Vagina (tissue), 2 donors: ENCODE results near the gene B3GAT2. TPM values are rescaled to one million over a fixed set of nuclear protein-coding genes. Genes with fewer than 3 reads are reported as not detected.

Experiments used
- DNase-seq, 2 donors: peaks; one replicate each; pipeline ENCODE4 v3.0.0-alpha.2; 2017; ENCODE audit errors: extremely low spot score in 2 of 2
- H3K27ac ChIP-seq: fragments of 200-600 bp; sonication (generic); one replicate; pipeline ENCODE4 v1.5.1; 2019
- H3K27me3 ChIP-seq: fragments of 200-600 bp; sonication (generic); one replicate; pipeline ENCODE4 v1.5.1; 2019
- H3K36me3 ChIP-seq, 2 donors: fragments of 200-600 bp; sonication (generic); one replicate each; pipeline ENCODE4 v1.5.1; 2017 to 2019
- H3K4me1 ChIP-seq: fragments of 200-600 bp; sonication (generic); one replicate; pipeline ENCODE4 v1.5.1; 2019
- H3K4me3 ChIP-seq, 2 donors: fragments of 200-600 bp; sonication (generic); 1 replicate in 1 of 2; 2 replicates in 1 of 2; pipeline ENCODE4 v1.5.1; 2016 to 2019
- H3K9me3 ChIP-seq: fragments of 200-600 bp; sonication (generic); one replicate; pipeline ENCODE4 v1.5.1; 2019
- POLR2A ChIP-seq, 2 donors: fragments of 450-650 bp; IDR thresholded peaks; one replicate each; pipeline ENCODE4 v1.6.1; 2017; ENCODE audit warnings: antibody characterized with exemption in 2 of 2, mild to moderate bottlenecking in 2 of 2, moderate library complexity in 2 of 2
- POLR2AphosphoS5 ChIP-seq, 2 donors: sonication (generic); formaldehyde crosslinking; IDR thresholded peaks; one replicate each; pipeline ENCODE4 v1.9.0; 2017; ENCODE audit warnings: antibody characterized with exemption in 2 of 2, mild to moderate bottlenecking in 2 of 2, low read depth in 1 of 2; ENCODE audit not compliant: insufficient read depth in 1 of 2
- intact Hi-C: fragments of 100-400 bp; cut with DNase I; formaldehyde crosslinking; loops from one replicate; pipeline ENCODE4 v1.15.1; 2023
- total RNA-seq: library from RNA; depleted of rRNA; stranded (reverse); fragments of >200 nt; gene quantifications from one replicate; pipeline ENCODE4 v1.2.3, GENCODE V29; 2016
- TF ChIP-seq, protein P1 (sequence below), 3 experiments: fragments of 450-650 bp in 2 of 3; fragments of 200-600 bp in 1 of 3; sonication (generic) in 1 of 3; IDR thresholded peaks; one replicate each; pipeline ENCODE4 v1.5.1; 2017 to 2019; ENCODE audit warnings: antibody characterized with exemption in 3 of 3, mild to moderate bottlenecking in 2 of 3, moderate library complexity in 2 of 3

B3GAT2 gene
- total RNA-seq, 1 donor from 2014 or later: not detected

DNA sequence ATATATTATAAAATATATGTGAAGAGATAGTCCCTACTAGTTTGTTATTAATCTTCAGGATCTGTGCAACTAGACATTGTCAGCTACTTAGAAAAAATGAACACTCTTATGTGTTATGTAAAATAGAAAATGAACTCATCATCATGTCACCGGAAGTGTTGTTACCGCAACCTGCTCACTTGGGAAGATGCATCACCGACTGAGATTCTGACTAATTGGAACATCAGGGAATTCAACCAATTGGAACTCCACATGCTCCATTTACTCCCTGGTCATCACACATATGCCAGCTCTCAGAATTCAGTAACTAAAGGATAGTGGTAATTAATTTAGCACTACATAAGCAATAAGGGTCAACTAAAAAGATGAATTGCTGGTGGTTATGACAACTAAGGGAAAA is 16.7 kb upstream of the B3GAT2 start:
- Histone ChIP-seq H3K36me3 (no peaks in the 10 kb centered on the region), H3K9me3 (no peaks in the 10 kb centered on the region), H3K27ac (no peak overlapping the region), H3K4me1 (no peaks in the 10 kb centered on the region), H3K27me3 (no peaks in the 10 kb centered on the region), H3K4me3 (no peak overlapping the region)
- TF ChIP-seq POLR2A (IDR thresholded peaks at IDR 0.05) (no peak), POLR2AphosphoS5 (IDR thresholded peaks at IDR 0.05; ENCODE audit: insufficient read depth in 1 of 2, low read depth in 1 of 2) (no peak)
- TF ChIP-seq, protein P1, sequence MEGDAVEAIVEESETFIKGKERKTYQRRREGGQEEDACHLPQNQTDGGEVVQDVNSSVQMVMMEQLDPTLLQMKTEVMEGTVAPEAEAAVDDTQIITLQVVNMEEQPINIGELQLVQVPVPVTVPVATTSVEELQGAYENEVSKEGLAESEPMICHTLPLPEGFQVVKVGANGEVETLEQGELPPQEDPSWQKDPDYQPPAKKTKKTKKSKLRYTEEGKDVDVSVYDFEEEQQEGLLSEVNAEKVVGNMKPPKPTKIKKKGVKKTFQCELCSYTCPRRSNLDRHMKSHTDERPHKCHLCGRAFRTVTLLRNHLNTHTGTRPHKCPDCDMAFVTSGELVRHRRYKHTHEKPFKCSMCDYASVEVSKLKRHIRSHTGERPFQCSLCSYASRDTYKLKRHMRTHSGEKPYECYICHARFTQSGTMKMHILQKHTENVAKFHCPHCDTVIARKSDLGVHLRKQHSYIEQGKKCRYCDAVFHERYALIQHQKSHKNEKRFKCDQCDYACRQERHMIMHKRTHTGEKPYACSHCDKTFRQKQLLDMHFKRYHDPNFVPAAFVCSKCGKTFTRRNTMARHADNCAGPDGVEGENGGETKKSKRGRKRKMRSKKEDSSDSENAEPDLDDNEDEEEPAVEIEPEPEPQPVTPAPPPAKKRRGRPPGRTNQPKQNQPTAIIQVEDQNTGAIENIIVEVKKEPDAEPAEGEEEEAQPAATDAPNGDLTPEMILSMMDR (IDR thresholded peaks at IDR 0.05): no peak
- intact Hi-C loops: no loop called here
- DNase-seq: no peak

DNA sequence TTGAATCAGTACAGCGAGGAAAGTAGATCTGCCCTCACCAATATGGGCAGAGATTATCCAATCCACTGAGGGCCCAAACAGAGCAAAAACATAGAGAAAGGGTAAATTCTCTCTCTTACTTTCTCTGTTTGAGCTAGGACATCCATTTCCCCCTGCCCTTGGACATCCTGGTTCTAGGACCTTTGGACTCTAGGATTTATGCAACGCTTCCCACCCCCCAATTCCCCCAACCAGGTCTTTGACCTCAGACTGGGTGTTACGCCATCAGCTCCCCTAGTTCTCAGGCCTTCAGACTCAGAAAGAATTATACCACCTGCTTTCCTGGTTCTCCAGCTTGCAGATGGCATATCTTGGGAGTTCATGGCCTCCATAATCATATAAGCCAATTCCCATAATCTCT is 10.2 kb upstream of the B3GAT2 start:
- no peak overlapping the region for H3K27ac ChIP-seq
- no peaks in the 10 kb centered on the region for H3K4me1 ChIP-seq
- intact Hi-C loops: no loop called here
- H3K36me3 ChIP-seq: no peaks in the 10 kb centered on the region
- no peak for TF ChIP-seq POLR2A (IDR thresholded peaks at IDR 0.05)
- TF ChIP-seq, protein P1 (IDR thresholded peaks at IDR 0.05): no peak
- TF ChIP-seq POLR2AphosphoS5 (IDR thresholded peaks at IDR 0.05; ENCODE audit: insufficient read depth in 1 of 2, low read depth in 1 of 2): no peak
- no peaks in the 10 kb centered on the region for H3K9me3 ChIP-seq
- H3K27me3 ChIP-seq: no peaks in the 10 kb centered on the region
- no peak overlapping the region for H3K4me3 ChIP-seq
- no peak for DNase-seq

DNA sequence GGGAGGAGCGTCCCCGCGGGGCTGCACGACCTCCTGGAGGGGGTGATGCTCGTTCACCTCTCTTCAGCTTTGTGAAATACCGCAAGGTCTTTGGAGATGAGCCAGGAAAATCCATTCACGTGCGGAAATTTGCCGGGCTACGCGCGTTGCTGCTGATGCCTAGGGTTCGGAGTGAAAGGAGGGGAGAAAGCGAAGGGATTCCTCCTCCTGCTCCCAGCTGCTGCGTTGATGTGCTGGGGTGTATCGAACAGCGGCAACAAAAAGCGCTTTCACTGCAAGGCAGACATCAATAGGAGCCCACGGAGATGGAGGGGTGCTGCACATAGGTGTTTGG is 391 bp upstream of the B3GAT2 start:
- intact Hi-C loops: no loop called here
- TF ChIP-seq, protein P1 (IDR thresholded peaks at IDR 0.05): no peak
- no peak overlapping the region for H3K27ac ChIP-seq

DNA sequence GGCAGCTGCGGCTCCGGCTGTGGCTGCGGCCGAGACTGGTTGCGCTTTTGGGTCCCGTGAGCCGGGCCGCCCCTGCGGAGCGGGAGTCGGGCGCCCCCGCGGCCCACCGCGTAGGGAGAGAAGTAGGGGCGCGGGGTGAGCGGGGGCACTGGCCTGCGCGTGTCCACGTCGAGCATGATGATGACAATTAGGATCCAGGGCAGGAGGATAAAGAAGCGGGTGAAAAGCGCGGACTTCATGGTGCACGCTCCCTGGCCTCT is 739 bp downstream of the B3GAT2 start:
- H3K36me3 ChIP-seq: no peaks in the 10 kb centered on the region
- H3K27me3 ChIP-seq: no peaks in the 10 kb centered on the region
- no peak for DNase-seq
- intact Hi-C loops: no loop called here
- no peak overlapping the region for H3K27ac ChIP-seq
- no peaks in the 10 kb centered on the region for H3K9me3 ChIP-seq
- peaks cover 15% of the 10 kb centered on the region for H3K4me1 ChIP-seq
- peak overlapping the region; percentile 47 to 56 for H3K4me3 ChIP-seq
- no peak for TF ChIP-seq POLR2A (IDR thresholded peaks at IDR 0.05)
- TF ChIP-seq, protein P1 (IDR thresholded peaks at IDR 0.05): no peak
- TF ChIP-seq POLR2AphosphoS5 (IDR thresholded peaks at IDR 0.05; ENCODE audit: insufficient read depth in 1 of 2, low read depth in 1 of 2): no peak

More for the DNA sequence above, 391 bp upstream of the B3GAT2 start:
- Histone ChIP-seq H3K27me3 (no peaks in the 10 kb centered on the region), H3K9me3 (no peaks in the 10 kb centered on the region), H3K4me1 (peaks cover 15% of the 10 kb centered on the region), H3K4me3 (peak overlapping the region; percentile 47 to 56), H3K36me3 (no peaks in the 10 kb centered on the region)
- DNase-seq: no peak

DNA sequence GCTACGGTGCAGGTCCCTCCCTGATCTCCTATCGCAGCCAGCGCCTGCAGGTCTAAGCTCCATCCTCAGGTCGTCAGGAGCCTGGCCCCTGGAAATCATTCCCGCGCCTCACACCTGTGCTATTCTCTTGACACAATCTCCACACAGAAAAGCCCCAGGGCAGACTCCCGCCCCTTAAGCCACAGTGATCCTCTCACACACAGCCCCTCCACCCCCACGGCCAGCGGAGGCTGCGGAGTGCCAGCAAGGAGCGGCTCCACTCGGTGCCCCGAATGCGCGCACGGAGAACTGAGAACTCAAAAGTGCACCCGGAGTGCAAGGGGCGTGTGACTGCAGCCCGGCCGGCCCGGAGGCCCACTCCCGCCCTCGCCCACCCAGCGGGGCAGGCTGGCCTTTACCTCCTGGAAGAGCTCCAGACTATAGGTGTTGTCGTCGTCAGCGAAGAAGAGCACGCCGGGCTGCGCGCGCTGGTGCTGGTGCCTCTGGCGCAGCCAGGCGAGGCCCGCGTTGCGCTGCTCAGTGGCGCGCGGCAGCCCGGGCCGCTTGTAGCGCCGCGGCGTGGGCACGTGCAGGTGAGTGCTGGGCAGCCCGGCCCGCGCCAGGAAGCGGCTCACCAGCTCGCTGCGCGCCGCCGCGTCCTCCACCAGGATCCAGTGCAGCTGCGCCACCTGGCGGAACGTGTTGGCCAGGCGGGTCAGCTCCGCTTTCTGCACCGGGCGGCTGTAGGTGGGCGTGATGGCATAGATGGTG is 1.2 kb downstream of the B3GAT2 start:
- peaks cover 15% of the 10 kb centered on the region for H3K4me1 ChIP-seq
- no peaks in the 10 kb centered on the region for H3K27me3 ChIP-seq
- H3K4me3 ChIP-seq: peak overlapping the region; percentile 47 to 56
- intact Hi-C loops: no loop called here
- H3K27ac ChIP-seq: no peak overlapping the region
- DNase-seq: no peak
- TF ChIP-seq POLR2A (IDR thresholded peaks at IDR 0.05): no peak
- TF ChIP-seq, protein P1 (IDR thresholded peaks at IDR 0.05): peak; percentile 33 to 81 (median 68)
- H3K9me3 ChIP-seq: no peaks in the 10 kb centered on the region
- H3K36me3 ChIP-seq: no peaks in the 10 kb centered on the region
